IMR-90 (cell line): Measurements from ENCODE around the gene NTPCR. TPM values are rescaled to one million over a fixed set of nuclear protein-coding genes. Genes with fewer than 3 reads are reported as not detected.

Experiments used
- ATAC-seq: fragments of 200-7000 bp; cut with Tn5 transposase; 2 replicates; pipeline ENCODE4 v1.9.1; 2020; ENCODE audit warnings: low read depth, mild to moderate bottlenecking, moderate library complexity
- BruUV-seq: library from RNA; stranded (reverse); fragments of 400-500 nt; replicated peaks from 2 replicates; lab custom pipeline; 2021; lab: Mats Ljungman, UMichigan
- CTCF ChIA-PET: fragments of 300-600 bp; formaldehyde crosslinking; extraction: SDS; loops from one replicate; lab custom pipeline; 2021; ENCODE audit warnings: antibody characterized with exemption; lab: Yijun Ruan, JAX
- POLR2A ChIA-PET: fragments of 300-600 bp; sonication (Branson Sonifier 250); formaldehyde crosslinking; loops from one replicate; lab custom pipeline; 2022; ENCODE audit warnings: antibody characterized with exemption; ENCODE audit not compliant: unreplicated experiment; lab: Charles Lee
- DNase-seq: peaks from one replicate; pipeline ENCODE4 v3.0.0; 2013
- H2AFZ ChIP-seq: replicated peaks from 2 replicates; pipeline ENCODE3; 2013; ENCODE audit warnings: low read length, mild to moderate bottlenecking; ENCODE audit not compliant: poor library complexity
- H2AK5ac ChIP-seq: 2 replicates; pipeline ENCODE4 v1.6.1; 2013; ENCODE audit warnings: low read depth, low read length, inconsistent platforms
- H2AK9ac ChIP-seq: replicated peaks from 2 replicates; pipeline ENCODE3; 2013; ENCODE audit warnings: mild to moderate bottlenecking, low read depth, low read length, moderate library complexity; ENCODE audit not compliant: poor library complexity
- H2BK120ac ChIP-seq: 2 replicates; pipeline ENCODE4 v1.6.1; 2013; ENCODE audit warnings: low read depth, low read length, inconsistent platforms
- H2BK15ac ChIP-seq: 3 replicates; pipeline ENCODE4 v1.6.1; 2013; ENCODE audit warnings: low read depth, low read length, inconsistent platforms
- H2BK20ac ChIP-seq: 2 replicates; pipeline ENCODE4 v1.6.1; 2013; ENCODE audit warnings: low read depth, mild to moderate bottlenecking, inconsistent platforms, low read length, moderate library complexity
- H2BK5ac ChIP-seq: 2 replicates; pipeline ENCODE4 v1.6.1; 2013; ENCODE audit warnings: mild to moderate bottlenecking, low read depth, low read length, inconsistent platforms; ENCODE audit not compliant: poor library complexity, severe bottlenecking
- H3K14ac ChIP-seq: replicated peaks from 2 replicates; pipeline ENCODE4 v1.6.1; 2013; ENCODE audit warnings: low read depth, low read length, inconsistent platforms
- H3K18ac ChIP-seq: 2 replicates; pipeline ENCODE4 v1.6.1; 2013; ENCODE audit warnings: low read depth, low read length, control low read depth
- H3K23ac ChIP-seq: 2 replicates; pipeline ENCODE4 v1.6.1; 2013; ENCODE audit warnings: low read depth, low read length, inconsistent platforms
- H3K27ac ChIP-seq: 2 replicates; pipeline ENCODE4 v1.5.1; 2013; ENCODE audit warnings: mild to moderate bottlenecking, control low read depth, low read length; ENCODE audit not compliant: insufficient read depth
- H3K27me3 ChIP-seq: 2 replicates; pipeline ENCODE4 v1.6.1; 2013; ENCODE audit warnings: low read length; ENCODE audit not compliant: control insufficient read depth, insufficient read depth
- H3K36me3 ChIP-seq: 2 replicates; pipeline ENCODE4 v1.6.1; 2013; ENCODE audit warnings: low read length, mixed read lengths; ENCODE audit not compliant: control insufficient read depth, insufficient read depth
- H3K4ac ChIP-seq: 2 replicates; pipeline ENCODE4 v1.6.1; 2013; ENCODE audit warnings: low read depth, low read length, inconsistent platforms
- H3K4me1 ChIP-seq: 2 replicates; pipeline ENCODE4 v1.6.1; 2013; ENCODE audit warnings: low read length, mixed read lengths; ENCODE audit not compliant: control insufficient read depth, insufficient read depth
- H3K4me2 ChIP-seq: 2 replicates; pipeline ENCODE4 v1.6.1; 2013; ENCODE audit warnings: low read depth, mild to moderate bottlenecking, control low read depth, low read length, moderate library complexity
- H3K4me3 ChIP-seq: 2 replicates; pipeline ENCODE4 v1.5.1; 2013; ENCODE audit warnings: low read depth, mild to moderate bottlenecking, control low read depth, low read length, moderate library complexity; ENCODE audit not compliant: insufficient read depth
- H3K56ac ChIP-seq: 2 replicates; pipeline ENCODE4 v1.6.1; 2013; ENCODE audit warnings: low read length, inconsistent platforms; ENCODE audit not compliant: insufficient read depth; ENCODE audit errors: extremely low read depth
- H3K79me1 ChIP-seq, 2 experiments: 2 replicates each; pipeline ENCODE4 v1.6.1; 2013; ENCODE audit warnings: low read length in 2 of 2, inconsistent platforms in 1 of 2, low read depth in 1 of 2
- H3K9ac ChIP-seq: 2 replicates; pipeline ENCODE4 v1.6.1; 2013; ENCODE audit warnings: low read depth, low read length, control low read depth
- H3K9me1 ChIP-seq: 2 replicates; pipeline ENCODE4 v1.6.1; 2013; ENCODE audit warnings: low read length, inconsistent platforms; ENCODE audit not compliant: insufficient read depth
- H3K9me3 ChIP-seq: 2 replicates; pipeline ENCODE4 v1.6.1; 2013; ENCODE audit warnings: low read length; ENCODE audit not compliant: control insufficient read depth, insufficient read depth
- H4K20me1 ChIP-seq: 2 replicates; pipeline ENCODE4 v1.6.1; 2013; ENCODE audit warnings: low read length, inconsistent platforms; ENCODE audit not compliant: insufficient read depth
- H4K5ac ChIP-seq: 2 replicates; pipeline ENCODE4 v1.6.1; 2013; ENCODE audit warnings: mild to moderate bottlenecking, low read depth, low read length, control low read depth
- H4K8ac ChIP-seq, 2 experiments: 2 replicates each; pipeline ENCODE4 v1.6.1; 2013; ENCODE audit warnings: low read depth in 2 of 2, low read length in 2 of 2, control low read depth in 1 of 2, inconsistent platforms in 1 of 2
- H4K91ac ChIP-seq: 2 replicates; pipeline ENCODE4 v1.6.1; 2013; ENCODE audit warnings: low read depth, low read length, inconsistent platforms; ENCODE audit not compliant: insufficient read depth
- CHD1 ChIP-seq: IDR thresholded peaks from 2 replicates; pipeline ENCODE4 v1.6.1; 2012; ENCODE audit warnings: low read depth, low read length, improper control_type of control experiment
- FOS ChIP-seq: fragments of 150-350 bp; IDR thresholded peaks from 2 replicates; pipeline ENCODE4 v1.6.1; 2016; ENCODE audit warnings: low read depth, low read length
- MAFK ChIP-seq: IDR thresholded peaks from 2 replicates; pipeline ENCODE4 v1.6.1; 2012; ENCODE audit warnings: low read depth, low read length, improper control_type of control experiment
- MXI1 ChIP-seq: IDR thresholded peaks from 2 replicates; pipeline ENCODE4 v1.6.1; 2012; ENCODE audit warnings: low read depth, mild to moderate bottlenecking, low read length, moderate library complexity, borderline replicate concordance
- POLR2A ChIP-seq: IDR thresholded peaks from 2 replicates; pipeline ENCODE4 v1.6.1; 2012; ENCODE audit warnings: mild to moderate bottlenecking, low read depth, low read length
- RAD21 ChIP-seq: IDR thresholded peaks from 2 replicates; pipeline ENCODE4 v1.6.1; 2012; ENCODE audit warnings: low read length, improper control_type of control experiment
- WGBS, 2 experiments: methylation state at CpG; one replicate each; pipeline versions ENCODE4 v1.1.5 to v1.1.7; 2013; ENCODE audit warnings: missing lambda C conversion rate in 2 of 2; ENCODE audit not compliant: insufficient read length in 1 of 2; ENCODE audit errors: extremely low coverage in 2 of 2; 5-methylcytosine and 5-hydroxymethylcytosine counted together
- dilution Hi-C: fragments of 300-500 bp; cut with HindIII; formaldehyde crosslinking; loops from one replicate; pipeline ENCODE4 v1.14.3; 2018; ENCODE audit warnings: low sequenced_read_pairs; ENCODE audit not compliant: unreplicated experiment
- in situ Hi-C: fragments of 300-500 bp; cut with MboI; formaldehyde crosslinking; loops from 3 replicates; pipeline ENCODE4 v1.14.3; 2019; ENCODE audit warnings: low sequenced_read_pairs, inconsistent platforms, mixed read lengths
- intact Hi-C: fragments of 100-400 bp; cut with micrococcal nuclease; formaldehyde crosslinking; loops from 2 replicates; pipeline ENCODE4 v1.10.0; 2022
- polyA plus RNA-seq, 3 experiments: library from polyadenylated mRNA; depleted of rRNA; stranded (reverse); fragments of >200 nt; gene quantifications; 2 replicates each; pipeline ENCODE4 v1.2.3, GENCODE V29; 2012; ENCODE audit warnings: low replicate concordance in 1 of 3
- total RNA-seq: library from RNA; depleted of rRNA; stranded (reverse); fragments of >200 nt; gene quantifications from 2 replicates; pipeline ENCODE4 v1.2.3, GENCODE V29; 2012
- TF ChIP-seq, protein P1 (sequence below): conservative IDR thresholded peaks from 2 replicates; pipeline ENCODE4 v1.5.1; 2012; ENCODE audit warnings: mild to moderate bottlenecking, low read depth, low read length, improper control_type of control experiment
- TF ChIP-seq, protein P2 (sequence below): fragments of 150-350 bp; IDR thresholded peaks from 2 replicates; pipeline ENCODE4 v1.6.1; 2017; ENCODE audit warnings: mild to moderate bottlenecking, antibody characterized with exemption, low read length, low read depth

The NTPCR gene
- total and polyA plus RNA-seq, 2 of the 4 experiments (the other 2 are of a cell fraction) = 13.3 to 16.5 TPM

DNA sequence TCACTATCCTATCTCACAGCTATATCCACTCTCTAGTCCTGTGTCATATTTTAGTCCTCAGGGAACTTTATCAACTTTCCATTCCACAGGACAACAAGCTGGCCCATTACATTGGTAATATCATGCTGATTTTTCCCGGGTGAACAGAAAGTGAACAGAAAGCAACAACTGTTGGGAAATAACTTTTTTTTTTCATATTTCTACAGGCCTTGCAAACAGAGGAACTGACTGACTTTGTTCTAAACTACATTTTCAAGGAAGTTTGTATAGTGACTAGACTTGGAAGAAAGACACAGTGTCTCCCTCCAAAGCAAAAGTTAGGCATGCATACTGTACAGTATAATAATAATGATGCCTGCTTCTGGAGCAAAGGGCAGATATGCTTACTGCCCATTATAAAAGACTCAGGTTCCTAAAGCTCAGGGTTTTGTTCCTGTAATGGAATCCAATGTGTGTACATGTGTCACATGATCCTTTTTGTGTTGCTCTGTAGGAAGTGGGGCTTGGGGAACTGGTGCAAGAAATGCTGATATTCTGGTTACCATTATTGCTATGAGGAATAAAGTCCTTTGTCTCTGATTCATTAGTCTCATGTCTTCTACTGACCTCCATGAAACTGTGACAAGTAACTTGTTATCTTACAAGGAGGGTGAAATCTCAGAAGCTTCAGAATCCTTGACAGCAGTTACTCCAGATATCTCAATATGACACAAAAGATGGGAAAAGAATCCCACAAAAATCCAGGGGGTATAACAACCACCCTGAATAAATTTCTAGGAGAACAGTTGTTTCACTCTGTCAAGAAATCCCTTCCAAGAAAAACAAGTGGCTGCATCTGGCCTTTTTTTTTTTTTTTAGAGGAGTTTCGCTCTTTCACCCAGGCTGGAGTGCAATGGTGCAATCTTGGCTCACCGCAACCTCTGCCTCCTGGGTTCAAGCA lies 17.7 kb upstream of the NTPCR start (continued):
- TF ChIP-seq, protein P1, sequence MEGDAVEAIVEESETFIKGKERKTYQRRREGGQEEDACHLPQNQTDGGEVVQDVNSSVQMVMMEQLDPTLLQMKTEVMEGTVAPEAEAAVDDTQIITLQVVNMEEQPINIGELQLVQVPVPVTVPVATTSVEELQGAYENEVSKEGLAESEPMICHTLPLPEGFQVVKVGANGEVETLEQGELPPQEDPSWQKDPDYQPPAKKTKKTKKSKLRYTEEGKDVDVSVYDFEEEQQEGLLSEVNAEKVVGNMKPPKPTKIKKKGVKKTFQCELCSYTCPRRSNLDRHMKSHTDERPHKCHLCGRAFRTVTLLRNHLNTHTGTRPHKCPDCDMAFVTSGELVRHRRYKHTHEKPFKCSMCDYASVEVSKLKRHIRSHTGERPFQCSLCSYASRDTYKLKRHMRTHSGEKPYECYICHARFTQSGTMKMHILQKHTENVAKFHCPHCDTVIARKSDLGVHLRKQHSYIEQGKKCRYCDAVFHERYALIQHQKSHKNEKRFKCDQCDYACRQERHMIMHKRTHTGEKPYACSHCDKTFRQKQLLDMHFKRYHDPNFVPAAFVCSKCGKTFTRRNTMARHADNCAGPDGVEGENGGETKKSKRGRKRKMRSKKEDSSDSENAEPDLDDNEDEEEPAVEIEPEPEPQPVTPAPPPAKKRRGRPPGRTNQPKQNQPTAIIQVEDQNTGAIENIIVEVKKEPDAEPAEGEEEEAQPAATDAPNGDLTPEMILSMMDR = no peak

DNA sequence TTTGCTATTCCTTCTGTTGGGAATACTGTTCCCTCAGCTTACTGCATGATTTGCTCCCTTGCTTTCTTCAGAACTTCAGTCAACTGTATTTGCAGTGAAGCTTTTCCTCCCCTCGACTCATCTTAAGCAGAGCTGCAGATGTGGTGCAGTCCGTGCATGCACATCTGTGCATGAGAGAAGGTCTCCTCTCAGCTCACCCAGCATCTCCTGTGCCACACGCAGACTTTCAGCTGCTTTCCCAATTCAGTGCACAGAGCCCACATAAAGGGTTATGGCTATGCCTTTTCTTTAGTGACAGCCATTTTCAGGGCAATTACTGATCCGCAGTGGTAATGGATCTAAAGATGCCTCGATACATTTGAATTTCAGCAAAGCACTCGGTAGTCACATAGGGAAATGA lies 13.5 kb upstream of the NTPCR start:
- ATAC-seq (no peak), DNase-seq (no peak)
- no peak overlapping the region for H2BK120ac ChIP-seq
- no peak overlapping the region for H3K4me2 ChIP-seq
- H4K20me1 ChIP-seq = no peaks in the 10 kb centered on the region
- no peak overlapping the region for H2AFZ ChIP-seq
- H2AK5ac ChIP-seq = no peak overlapping the region
- no peaks in the 10 kb centered on the region; the same call in 1 of the 2 replicates for H3K27me3 ChIP-seq
- ChIA-PET POLR2A (no interaction called here), CTCF (no interaction called here)
- H3K14ac ChIP-seq = no peak overlapping the region
- dilution Hi-C loops (loop anchor here (25.0 kb wide), 1 partner anchor 100 kb away; no protein-coding TSS in a partner anchor), intact Hi-C loops (no loop called here), in situ Hi-C loops (no loop called here)
- H2AK9ac ChIP-seq = no peak overlapping the region
- TF ChIP-seq CHD1 (no peak), MXI1 (no peak), RAD21 (no peak), MAFK (no peak), POLR2A (no peak), FOS (no peak)
- TF ChIP-seq, protein P2, sequence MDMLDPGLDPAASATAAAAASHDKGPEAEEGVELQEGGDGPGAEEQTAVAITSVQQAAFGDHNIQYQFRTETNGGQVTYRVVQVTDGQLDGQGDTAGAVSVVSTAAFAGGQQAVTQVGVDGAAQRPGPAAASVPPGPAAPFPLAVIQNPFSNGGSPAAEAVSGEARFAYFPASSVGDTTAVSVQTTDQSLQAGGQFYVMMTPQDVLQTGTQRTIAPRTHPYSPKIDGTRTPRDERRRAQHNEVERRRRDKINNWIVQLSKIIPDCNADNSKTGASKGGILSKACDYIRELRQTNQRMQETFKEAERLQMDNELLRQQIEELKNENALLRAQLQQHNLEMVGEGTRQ = no peak
- TF ChIP-seq, protein P1 = no peak
- H3K9ac ChIP-seq = no peak overlapping the region
- no peak overlapping the region for H4K5ac ChIP-seq
- H2BK5ac ChIP-seq = no peak overlapping the region
- H2BK20ac ChIP-seq = no peak overlapping the region
- no peak overlapping the region for H4K91ac ChIP-seq
- BruUV-seq = no TSS peak
- no peak overlapping the region for H3K4me3 ChIP-seq
- H3K9me1 ChIP-seq = no peaks in the 10 kb centered on the region
- H3K27ac ChIP-seq = no peak overlapping the region
- peaks cover 2% of the 10 kb centered on the region; the same call in 1 of the 2 replicates for H3K4me1 ChIP-seq
- H3K23ac ChIP-seq = no peak overlapping the region
- 92% methylated on average over 5 of the region's 6 CpGs; no CpG with 5 or more reads in 1 of the 2 experiments for WGBS, 2 experiments
- no peak overlapping the region for H4K8ac ChIP-seq
- no peak overlapping the region for H3K18ac ChIP-seq
- no peaks in the 10 kb centered on the region for H3K36me3 ChIP-seq
- H3K9me3 ChIP-seq = no peaks in the 10 kb centered on the region; the same call in 1 of the 2 replicates
- no peak overlapping the region for H2BK15ac ChIP-seq
- no peaks in the 10 kb centered on the region for H3K79me1 ChIP-seq
- no peak overlapping the region for H3K4ac ChIP-seq
- H3K56ac ChIP-seq = no peak overlapping the region
